NT2/D1 (cell line): ENCODE data around the gene SLC37A4.

ENCODE experiments used
- SUZ12 ChIP-seq: IDR thresholded peaks from 2 replicates; pipeline ENCODE4 v1.6.1; 2011; ENCODE audit not compliant: insufficient read length, insufficient read depth; ENCODE audit errors: extremely low read depth
- YY1 ChIP-seq: IDR thresholded peaks from 2 replicates; pipeline ENCODE4 v1.6.1; 2011; ENCODE audit not compliant: insufficient read length, insufficient read depth
- ZNF274 ChIP-seq: IDR thresholded peaks from 2 replicates; pipeline ENCODE4 v1.6.1; 2011; ENCODE audit warnings: mild to moderate bottlenecking, low read depth, low read length

- TF ChIP-seq ZNF274 (no peak), YY1 (no peak), SUZ12 (no peak)
Observed at GRCh38 chr11:119052163-119052814, 21.6 kb upstream of the SLC37A4 start.
